ENCODE results near the gene AKIP1.

- TF ChIP-seq POLR2AphosphoS5 (IDR thresholded peaks at IDR 0.05; ENCODE audit: control insufficient read depth, insufficient read depth, low read depth, low read length): no peak
- TF ChIP-seq NEUROD1 (IDR thresholded peaks at IDR 0.05; ENCODE audit: borderline replicate concordance, low read depth, low read length, partially characterized antibody): no peak
- TF ChIP-seq FIP1L1 (IDR thresholded peaks at IDR 0.05; ENCODE audit: low read depth, low read length, poor library complexity, severe bottlenecking): no peak
- no peak for TF ChIP-seq CBX8 (IDR thresholded peaks at IDR 0.05; ENCODE audit: borderline replicate concordance, extremely low read depth, low read depth, low read length, poor library complexity, severe bottlenecking)
- no peak for TF ChIP-seq CTCF (IDR thresholded peaks at IDR 0.05 in 2 of 3, conservative IDR thresholded peaks at IDR 0.05 in 1 of 3; ENCODE audit: insufficient read depth in 2 of 3, low read depth in 1 of 3, low read length in 3 of 3)
- no peak for TF ChIP-seq EZH2 (IDR thresholded peaks at IDR 0.05; ENCODE audit: borderline replicate concordance, low read depth, low read length)
- TF ChIP-seq SMAD2 (IDR thresholded peaks at IDR 0.05; ENCODE audit: low read depth, low read length): no peak
These were observed 6.3 kb downstream of the AKIP1 start for GRCh38 chr11:8917157-8917825.
